Ureter (tissue), 1 donor: Measurements from ENCODE around the gene AAR2. TPM values are rescaled to one million over a fixed set of nuclear protein-coding genes. Genes with fewer than 3 reads are reported as not detected.

Experiments
- DNase-seq: peaks from one replicate; pipeline ENCODE4 v3.0.0-alpha.2; 2020; ENCODE audit warnings: low spot score
- total RNA-seq: library from RNA; stranded (reverse); gene quantifications from one replicate; pipeline ENCODE4 v1.2.4, GENCODE V29; 2023
- donor health status: DM: yes; HTN: yes; CAD: no.

Gene AAR2
- total RNA-seq, 1 donor from 2014 or later, result 30.8 TPM

DNA sequence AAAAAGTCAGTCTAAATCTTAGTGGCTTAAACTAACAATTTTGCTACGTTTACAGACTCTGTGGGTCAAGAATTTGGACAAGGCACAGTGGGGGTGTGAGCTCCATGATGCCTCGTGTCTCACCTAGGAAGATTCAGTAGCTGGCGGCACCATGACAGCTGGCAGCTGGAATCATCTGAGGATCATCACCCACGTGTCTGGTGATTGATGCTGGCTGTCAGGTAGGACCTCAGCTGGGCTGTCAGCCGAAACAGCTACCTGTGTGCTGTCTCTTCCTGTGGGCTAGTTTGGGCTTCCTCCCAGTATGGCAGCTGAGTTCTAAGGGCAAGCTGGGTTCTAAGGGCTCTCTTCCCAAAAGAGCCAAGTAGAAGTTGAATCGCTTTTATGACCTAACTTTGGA lies 43.5 kb downstream of the AAR2 start:
- no peak for DNase-seq

DNA sequence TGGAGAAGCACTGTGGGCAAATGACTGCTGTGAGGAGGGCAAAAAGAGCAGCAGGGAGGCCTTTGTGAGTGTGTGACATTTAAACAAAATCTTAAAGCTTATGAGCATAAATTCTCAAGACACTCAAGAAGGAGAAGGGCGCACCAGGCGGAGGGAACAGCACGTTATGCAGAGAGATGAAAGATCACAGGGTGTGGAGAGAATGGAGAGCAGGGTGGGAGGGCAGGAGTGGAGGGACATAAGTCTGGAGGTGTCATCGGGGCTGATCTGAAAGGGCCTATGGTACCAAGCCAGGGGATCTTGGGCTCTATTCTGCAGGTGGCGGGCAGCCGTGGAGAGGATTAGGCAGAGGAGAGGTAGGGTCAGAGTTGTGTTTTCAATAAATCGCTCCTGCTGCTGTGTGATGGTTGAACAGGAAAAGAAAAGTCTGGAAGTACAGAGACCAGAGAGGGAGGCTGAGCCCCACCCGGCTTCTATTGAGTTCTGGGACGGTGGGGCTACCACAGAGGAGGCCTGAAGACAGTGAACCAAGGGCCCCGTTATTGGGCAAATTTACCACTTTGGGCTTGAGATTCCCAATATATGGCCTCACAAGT lies 45.6 kb downstream of the AAR2 start:
- DNase-seq, result no peak

- DNase-seq, result no peak
Observed at GRCh38 chr20:36284751-36285150, 48.5 kb downstream of the AAR2 start.

DNA sequence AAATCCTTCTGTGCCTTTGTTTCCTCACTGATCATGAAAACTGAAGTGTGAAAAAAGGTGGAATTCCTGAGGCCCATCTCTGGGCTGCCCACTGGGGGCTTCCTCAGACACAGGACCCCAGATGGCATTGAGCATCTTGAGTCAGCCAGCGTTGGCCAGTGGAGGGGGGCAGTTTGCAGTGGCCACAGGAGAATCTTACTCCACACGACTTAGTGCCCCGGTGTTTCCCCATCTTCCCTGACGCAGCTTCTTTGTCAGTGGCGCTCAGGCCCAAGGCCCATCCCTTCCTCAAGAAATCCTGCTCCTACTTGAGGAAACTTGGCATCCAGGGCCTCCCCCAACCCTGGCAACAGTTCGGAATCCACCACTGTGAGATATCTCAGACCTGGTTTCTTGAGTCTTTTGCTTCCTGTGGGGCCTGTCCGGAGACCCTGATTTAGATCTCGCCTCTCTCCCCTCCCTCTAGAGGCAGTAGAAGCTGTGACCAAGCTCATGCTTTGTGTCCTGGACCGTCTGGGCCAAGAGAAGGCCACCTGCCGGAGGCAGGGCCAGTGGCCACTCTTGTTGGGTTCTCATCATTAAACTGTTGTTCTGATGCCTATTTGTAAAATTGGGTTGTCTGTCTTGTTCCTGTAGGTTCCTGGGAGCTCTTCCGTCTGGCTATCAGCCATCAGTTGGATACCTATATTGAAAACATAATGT lies 49.6 kb downstream of the AAR2 start:
- DNase-seq, result no peak

DNA sequence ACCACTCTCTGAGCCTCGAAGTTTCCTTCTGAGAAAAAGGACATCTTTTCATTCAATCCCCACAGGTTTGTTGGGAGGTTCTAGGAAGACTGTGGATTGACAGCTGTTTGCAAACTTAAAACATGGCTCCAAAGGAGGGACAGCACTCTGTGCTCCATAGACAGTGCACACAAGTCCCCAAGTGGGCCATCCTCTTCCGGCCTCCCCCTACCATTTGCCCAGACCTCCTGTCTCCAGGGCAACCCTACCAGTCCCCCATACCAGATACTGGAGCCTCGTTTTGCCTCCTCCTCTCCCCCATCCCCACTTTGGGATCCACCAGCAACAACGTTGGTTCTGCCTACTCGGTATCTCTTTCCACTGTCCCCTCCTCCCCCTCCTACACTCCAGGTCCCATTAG lies 61.4 kb downstream of the AAR2 start:
- DNase-seq, result no peak

GRCh38 chr20:36298061-36298460 lies 61.8 kb downstream of the AAR2 start:
- DNase-seq, result no peak

DNA sequence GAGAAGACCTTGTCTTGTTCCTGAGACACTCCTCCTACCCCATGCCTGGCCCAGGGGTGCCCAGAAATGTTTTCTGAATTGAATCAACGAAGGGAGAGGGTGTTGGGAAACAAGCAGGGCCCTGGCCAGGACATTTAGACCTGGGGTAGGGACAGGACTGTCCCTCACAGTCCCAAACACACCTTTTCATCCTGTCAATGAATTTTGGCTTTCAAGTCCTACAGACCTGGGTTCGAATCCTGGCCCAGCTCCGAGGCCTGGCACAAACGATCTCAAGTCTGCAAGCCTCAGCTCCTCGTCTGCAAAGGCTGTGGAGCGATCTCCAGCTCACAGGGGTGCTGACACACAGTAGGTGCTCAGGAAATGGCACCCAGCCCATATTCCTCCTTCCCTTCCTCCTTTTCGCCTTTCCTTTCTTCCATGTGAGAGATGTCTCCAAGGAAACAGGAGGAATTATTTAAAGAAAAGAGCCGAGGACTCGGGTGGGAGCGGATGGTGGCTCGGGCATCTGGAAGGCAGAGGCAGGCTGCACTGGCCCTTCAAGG lies 62.6 kb downstream of the AAR2 start:
- no peak for DNase-seq

DNA sequence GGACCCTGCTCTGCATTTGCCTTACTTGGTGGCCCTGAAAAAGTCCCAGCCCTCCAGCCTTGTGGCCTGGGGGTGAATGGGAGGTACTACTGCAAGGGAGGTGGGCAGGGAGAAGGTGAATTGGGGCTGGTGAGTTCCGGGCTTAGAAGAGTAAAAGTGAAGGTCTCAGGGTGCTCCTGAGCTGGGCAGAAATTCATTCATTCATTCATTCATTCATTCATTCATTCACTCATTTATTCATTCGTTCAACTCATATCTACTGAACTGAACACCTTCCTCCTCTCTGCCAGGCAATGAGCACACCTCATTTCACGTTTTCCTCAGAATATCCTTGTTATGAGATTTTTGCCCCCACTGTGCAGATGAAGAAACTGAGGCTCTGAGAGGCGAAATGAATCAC lies 63.2 kb downstream of the AAR2 start:
- DNase-seq, result no peak

- no peak for DNase-seq
Observed at GRCh38 chr20:36301359-36302119, 65.3 kb downstream of the AAR2 start.

- DNase-seq, result no peak
Observed at GRCh38 chr20:36303020-36303595, 66.8 kb downstream of the AAR2 start.

- no peak for DNase-seq
Observed at GRCh38 chr20:36303831-36304230, 67.6 kb downstream of the AAR2 start.

- no peak for DNase-seq
Observed at GRCh38 chr20:36304786-36305495, 68.7 kb downstream of the AAR2 start.

DNA sequence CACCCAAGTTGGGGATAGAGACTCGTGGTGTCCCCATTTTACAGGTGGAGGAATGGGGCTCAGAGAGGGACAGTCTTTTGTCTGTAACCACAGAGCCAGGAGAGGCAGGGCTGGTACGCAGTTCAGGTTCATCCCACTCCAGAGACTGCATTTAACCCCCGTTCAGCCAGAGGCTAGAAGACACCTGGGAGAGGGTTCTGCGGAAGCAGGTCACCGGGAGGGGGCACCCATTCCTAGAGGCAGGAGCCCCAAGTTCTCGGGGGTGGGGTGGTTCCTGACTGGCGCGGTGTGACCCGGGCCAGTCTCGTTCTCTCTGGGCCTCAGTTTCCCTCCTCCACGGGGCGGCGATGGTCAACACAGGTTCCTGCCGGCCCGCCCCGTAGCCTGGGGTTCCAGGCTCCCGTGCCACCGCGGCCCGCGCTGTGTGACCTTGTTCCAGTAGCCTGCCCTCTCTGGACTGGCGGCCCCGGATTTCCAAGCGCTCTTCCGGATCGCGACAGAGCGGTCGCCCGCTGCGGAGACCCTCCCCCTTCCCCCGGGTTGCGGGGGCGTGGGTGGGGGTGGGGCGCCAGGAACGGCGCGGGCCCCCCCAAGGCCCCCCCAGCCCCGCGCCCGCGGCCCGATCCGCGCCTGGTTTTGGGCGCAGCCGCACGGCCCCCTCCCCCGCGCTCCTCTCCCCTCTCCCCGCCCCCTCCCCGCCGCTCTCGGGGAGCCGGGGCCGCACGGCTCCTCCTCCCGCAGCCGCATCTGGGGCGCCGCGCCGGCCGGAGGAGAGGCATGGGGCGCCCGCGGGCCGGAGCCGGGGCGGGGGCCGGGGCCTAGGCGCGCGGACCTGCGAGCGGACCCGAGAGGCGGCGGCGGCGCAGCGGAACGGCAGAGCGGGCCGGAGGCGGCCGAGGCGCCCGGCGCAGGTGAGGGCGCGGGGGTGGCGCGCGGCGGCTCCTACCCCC lies 69.6 kb downstream of the AAR2 start, which contains the start of gene DLGAP4:
DLGAP4 (plus strand) TSS at position 738 of the 950 bp plus-strand sequence. CDS start 125,379 bp downstream, outside the sequence.
- DNase-seq, result no peak

Other genes with a start within 250 kb of the AAR2 start
- gene EPB41L1, start 81.7 kb upstream of the AAR2 start, total RNA-seq, result 165 TPM
- gene DLGAP4, start 69.9 kb downstream of the AAR2 start, total RNA-seq, result 78.5 TPM